GM12878 (cell line): ENCODE data around the gene TBC1D5. TPM values are rescaled to one million over a fixed set of nuclear protein-coding genes. Genes with fewer than 3 reads are reported as not detected.

Experiments used
- ATAC-seq: fragments of 200-7000 bp; cut with Tn5 transposase; 3 replicates; pipeline ENCODE4 v1.9.1; 2020; ENCODE audit warnings: mild to moderate bottlenecking, moderate library complexity
- BruUV-seq: library from RNA; stranded (reverse); fragments of 400-500 nt; replicated peaks from 2 replicates; lab custom pipeline; 2021; lab: Mats Ljungman, UMichigan
- CTCF ChIA-PET: fragments of 300-600 bp; sonication (Branson Sonifier 250); formaldehyde crosslinking; extraction: SDS; loops from one replicate; lab custom pipeline; 2021; ENCODE audit warnings: inconsistent platforms; lab: Yijun Ruan, JAX
- POLR2A ChIA-PET: fragments of 350-600 bp; formaldehyde crosslinking; extraction: SDS; loops from one replicate; lab custom pipeline; 2021; ENCODE audit warnings: inconsistent platforms; lab: Charles Lee
- RAD21 ChIA-PET: fragments of 300-600 bp; sonication (Branson Sonifier 250); formaldehyde crosslinking; loops from one replicate; lab custom pipeline; 2023; ENCODE audit warnings: antibody characterized with exemption; ENCODE audit not compliant: unreplicated experiment; lab: Charles Lee
- SMC1A ChIA-PET: fragments of 300-600 bp; sonication (Branson Sonifier 250); formaldehyde crosslinking; loops from one replicate; lab custom pipeline; 2023; ENCODE audit not compliant: unreplicated experiment, uncharacterized antibody; lab: Charles Lee
- DNase-seq: peaks from one replicate; pipeline ENCODE4 v3.0.0-alpha.2; 2011; ENCODE audit warnings: low read depth, low spot score
- FAIRE-seq: peaks from 3 replicates; lab custom pipeline; 2011; peaks lifted over from hg19 to GRCh38; lab: Jason Lieb, UNC
- H2AFZ ChIP-seq: 2 replicates; pipeline ENCODE4 v1.6.0; 2011; ENCODE audit warnings: low read depth, low read length, control low read depth; ENCODE audit not compliant: control insufficient read depth
- H3K27ac ChIP-seq: 2 replicates; pipeline ENCODE4 v1.5.1; 2011; ENCODE audit warnings: control low read depth; ENCODE audit not compliant: control insufficient read depth, insufficient read depth
- H3K27me3 ChIP-seq, 2 experiments: replicated peaks in 1 of 2; 2 replicates each; pipeline versions ENCODE4 v1.6.0 to v1.6.1; 2011; ENCODE audit warnings: low read length in 1 of 2; ENCODE audit not compliant: control insufficient read depth in 2 of 2, insufficient read depth in 2 of 2
- H3K36me3 ChIP-seq, 2 experiments: 2 replicates each; pipeline ENCODE4 v1.5.1; 2011; ENCODE audit warnings: low read length in 1 of 2; ENCODE audit not compliant: control insufficient read depth in 2 of 2, insufficient read depth in 2 of 2
- H3K4me1 ChIP-seq: 2 replicates; pipeline ENCODE4 v1.6.1; 2011; ENCODE audit warnings: mild to moderate bottlenecking, low read length, moderate library complexity, mixed read lengths; ENCODE audit not compliant: control insufficient read depth, insufficient read depth
- H3K4me2 ChIP-seq: 2 replicates; pipeline ENCODE4 v1.6.0; 2011; ENCODE audit warnings: control low read depth; ENCODE audit not compliant: control insufficient read depth, insufficient read depth
- H3K4me3 ChIP-seq: fragments of 200-600 bp; sonication (generic); 2 replicates; pipeline ENCODE4 v1.5.1; 2016
- H3K79me2 ChIP-seq: 2 replicates; pipeline ENCODE4 v1.6.0; 2011; ENCODE audit warnings: low read length; ENCODE audit not compliant: control insufficient read depth, insufficient read depth
- H3K9ac ChIP-seq: 2 replicates; pipeline ENCODE4 v1.8.0; 2011; ENCODE audit warnings: low read length, control low read depth, mixed read lengths; ENCODE audit not compliant: control insufficient read depth, insufficient read depth
- H3K9me3 ChIP-seq: replicated peaks from 3 replicates; pipeline ENCODE4 v1.5.1; 2011; ENCODE audit warnings: mild to moderate bottlenecking, low read length; ENCODE audit not compliant: control insufficient read depth, insufficient read depth
- H4K20me1 ChIP-seq: 2 replicates; pipeline ENCODE4 v1.6.0; 2011; ENCODE audit not compliant: control insufficient read depth, insufficient read depth
- CBX3 ChIP-seq: fragments of 200-600 bp; sonication (generic); IDR thresholded peaks from 2 replicates; pipeline ENCODE4 v1.6.1; 2016; ENCODE audit warnings: low read depth, borderline replicate concordance
- CEBPZ ChIP-seq: fragments of 150-350 bp; IDR thresholded peaks from 2 replicates; pipeline ENCODE4 v1.6.1; 2016; ENCODE audit warnings: low read depth, low read length
- CHD2 ChIP-seq: IDR thresholded peaks from 2 replicates; pipeline ENCODE4 v1.6.1; 2011; ENCODE audit warnings: low read depth, low read length, improper control_type of control experiment, borderline replicate concordance
- CHD4 ChIP-seq: fragments of 200-600 bp; sonication (generic); IDR thresholded peaks from 2 replicates; pipeline ENCODE4 v1.6.1; 2016; ENCODE audit warnings: mild to moderate bottlenecking
- FOXK2 ChIP-seq: fragments of 450-650 bp; IDR thresholded peaks from 2 replicates; pipeline ENCODE4 v1.6.1; 2017; ENCODE audit warnings: mild to moderate bottlenecking, moderate library complexity
- MTA2 ChIP-seq: fragments of 450-650 bp; IDR thresholded peaks from 2 replicates; pipeline ENCODE4 v1.6.1; 2016; ENCODE audit warnings: low read depth, mild to moderate bottlenecking, moderate library complexity
- NFIC ChIP-seq: IDR thresholded peaks from 2 replicates; pipeline ENCODE4 v1.6.1; 2012; ENCODE audit warnings: low read depth, mild to moderate bottlenecking, inconsistent platforms, low read length, moderate library complexity
- NFYA ChIP-seq: IDR thresholded peaks from 2 replicates; pipeline ENCODE4 v1.6.1; 2011; ENCODE audit warnings: low read depth, mild to moderate bottlenecking, low read length, improper control_type of control experiment, borderline replicate concordance
- RUNX3 ChIP-seq: IDR thresholded peaks from 2 replicates; pipeline ENCODE4 v1.6.1; 2012; ENCODE audit warnings: low read length, inconsistent platforms
- SMC3 ChIP-seq: IDR thresholded peaks from 2 replicates; pipeline ENCODE4 v1.6.1; 2011; ENCODE audit warnings: low read length, improper control_type of control experiment, borderline replicate concordance
- ZBED1 ChIP-seq: IDR thresholded peaks from 2 replicates; pipeline ENCODE4 v1.6.1; 2016; ENCODE audit warnings: borderline replicate concordance
- WGBS: methylation state at CpG from one replicate; pipeline ENCODE4 v1.1.6; 2016; ENCODE audit warnings: low lambda C conversion rate; ENCODE audit not compliant: insufficient replicate concordance, insufficient coverage; ENCODE audit errors: missing lambda C conversion rate; 5-methylcytosine and 5-hydroxymethylcytosine counted together
- in situ Hi-C: fragments of 300-500 bp; cut with MboI; formaldehyde crosslinking; loops from 9 replicates; pipeline ENCODE4 v1.14.3; 2018; ENCODE audit warnings: mixed read lengths
- intact Hi-C: fragments of 100-400 bp; cut with micrococcal nuclease; formaldehyde crosslinking; loops from one replicate; pipeline ENCODE4 v1.14.2; 2022; ENCODE audit not compliant: unreplicated experiment
- polyA plus RNA-seq, 11 experiments: library from polyadenylated mRNA; depleted of rRNA in 4 of 11; unstranded in 6 of 11; stranded (reverse) in 5 of 11; fragments of >200 nt; fragmentation: Nextera tagmentation in 4 of 11; fragmentation: Illumina TruSeq in 1 of 11; extraction: Ambion mirVana in 4 of 11; extraction: Trizol in 1 of 11; gene quantifications; 1 replicate in 1 of 11; 2 replicates in 10 of 11; pipeline versions ENCODE4 v1.2.1 to v1.2.3, GENCODE V29; 2011 to 2016; ENCODE audit warnings: inconsistent platforms in 2 of 11, missing spikeins in 2 of 11, low read depth in 1 of 11
- total RNA-seq, 4 experiments: library from RNA; depleted of rRNA in 3 of 4; stranded (reverse); fragments of >200 nt in 3 of 4; fragmentation: Illumina TruSeq in 1 of 4; extraction: Trizol in 1 of 4; gene quantifications; 2 replicates each; pipeline versions ENCODE4 v1.2.1 to v1.2.3, GENCODE V29; 2013 to 2021
- TF ChIP-seq, protein P1 (sequence below): fragments of 450-650 bp; conservative IDR thresholded peaks from 2 replicates; pipeline ENCODE4 v1.6.1; 2017; ENCODE audit warnings: mild to moderate bottlenecking, moderate library complexity

The TBC1D5 gene
- total and polyA plus RNA-seq, 10 of the 15 experiments (the other 5 are each of a cell fraction or from before 2014, with no cell fraction given) = 5.5 to 61.0 (median 43.8) TPM

DNA sequence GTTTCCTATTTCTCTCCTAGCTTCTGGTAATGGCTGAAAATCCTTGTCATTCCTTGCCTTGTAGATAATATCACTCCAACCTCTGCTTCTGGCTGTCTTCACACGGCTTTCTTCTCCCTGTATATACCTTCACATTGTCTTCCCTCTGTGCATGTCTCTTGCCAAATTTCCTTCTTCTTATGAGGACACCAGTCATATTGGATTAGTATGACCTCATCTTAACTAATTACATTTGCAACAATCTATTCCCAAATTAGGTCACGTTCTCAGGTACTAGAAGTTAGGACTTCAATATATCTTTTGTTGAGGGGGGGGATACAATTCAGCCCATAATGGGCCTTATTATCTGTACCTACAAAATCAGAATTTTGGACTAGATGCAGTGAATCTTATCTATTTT is 440.3 kb downstream of the TBC1D5 start (continued):
- TF ChIP-seq CEBPZ (no peak), MTA2 (no peak), CHD2 (no peak)
- TF ChIP-seq, all 136 proteins: peak for 0

DNA sequence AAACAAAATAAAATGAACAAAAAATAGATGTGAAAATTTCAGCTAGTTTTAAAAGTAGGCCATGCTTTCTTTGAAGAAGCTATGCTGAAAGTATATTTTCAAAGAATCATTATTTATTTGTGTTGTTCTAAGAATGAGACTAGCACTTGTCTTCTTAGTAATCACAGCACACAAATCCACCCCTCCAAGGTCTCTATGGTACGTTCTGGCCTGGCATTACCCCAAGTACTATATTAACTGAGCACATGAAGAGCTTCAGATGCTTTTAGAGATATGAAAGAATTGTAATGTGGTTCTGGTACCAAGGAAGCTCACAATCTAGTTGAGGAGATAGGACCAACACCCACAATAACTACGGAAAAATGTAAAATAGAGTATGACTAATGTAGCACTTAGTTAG is 441.2 kb downstream of the TBC1D5 start:
- H3K27me3 ChIP-seq = no peaks in the 10 kb centered on the region
- H3K27ac ChIP-seq = no peak overlapping the region
- RAD21 ChIA-PET = interaction anchor here (1.1 kb wide), 1 partner anchor 43 kb away, joined by 3 read pairs; no protein-coding TSS in a partner anchor
- no peaks in the 10 kb centered on the region for H4K20me1 ChIP-seq
- H2AFZ ChIP-seq = no peak overlapping the region
- FAIRE-seq = no peak
- no peak for ATAC-seq
- POLR2A ChIA-PET = interaction anchor here (0.6 kb wide), 1 partner anchor 191 kb away, joined by 3 read pairs; no protein-coding TSS in a partner anchor
- no peak overlapping the region for H3K4me3 ChIP-seq
- no peaks in the 10 kb centered on the region for H3K4me1 ChIP-seq
- no peak overlapping the region for H3K9ac ChIP-seq
- SMC1A ChIA-PET = interaction anchor here (0.7 to 1.2 kb wide), 5 partner anchors 8 to 197 kb away, joined by 3 to 5 read pairs (median 3); no protein-coding TSS in a partner anchor
- WGBS = 52% methylated on average over 2 of the region's 2 CpGs
- CTCF ChIA-PET = interaction anchor here (0.6 to 0.8 kb wide), 3 partner anchors 11 to 195 kb away, joined by 3 to 4 read pairs (median 3); no protein-coding TSS in a partner anchor
- DNase-seq = no peak
- intact Hi-C loops = no loop called here
- no peaks in the 10 kb centered on the region for H3K9me3 ChIP-seq
- BruUV-seq = no TSS peak
- in situ Hi-C loops = no loop called here
- TF ChIP-seq CBX3 = no peak
- no peak for TF ChIP-seq RUNX3
- TF ChIP-seq, protein P1, sequence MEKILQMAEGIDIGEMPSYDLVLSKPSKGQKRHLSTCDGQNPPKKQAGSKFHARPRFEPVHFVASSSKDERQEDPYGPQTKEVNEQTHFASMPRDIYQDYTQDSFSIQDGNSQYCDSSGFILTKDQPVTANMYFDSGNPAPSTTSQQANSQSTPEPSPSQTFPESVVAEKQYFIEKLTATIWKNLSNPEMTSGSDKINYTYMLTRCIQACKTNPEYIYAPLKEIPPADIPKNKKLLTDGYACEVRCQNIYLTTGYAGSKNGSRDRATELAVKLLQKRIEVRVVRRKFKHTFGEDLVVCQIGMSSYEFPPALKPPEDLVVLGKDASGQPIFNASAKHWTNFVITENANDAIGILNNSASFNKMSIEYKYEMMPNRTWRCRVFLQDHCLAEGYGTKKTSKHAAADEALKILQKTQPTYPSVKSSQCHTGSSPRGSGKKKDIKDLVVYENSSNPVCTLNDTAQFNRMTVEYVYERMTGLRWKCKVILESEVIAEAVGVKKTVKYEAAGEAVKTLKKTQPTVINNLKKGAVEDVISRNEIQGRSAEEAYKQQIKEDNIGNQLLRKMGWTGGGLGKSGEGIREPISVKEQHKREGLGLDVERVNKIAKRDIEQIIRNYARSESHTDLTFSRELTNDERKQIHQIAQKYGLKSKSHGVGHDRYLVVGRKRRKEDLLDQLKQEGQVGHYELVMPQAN = no peak
- no peak for TF ChIP-seq NFYA
- TF ChIP-seq CEBPZ = no peak
- TF ChIP-seq ZBED1 = no peak
- TF ChIP-seq FOXK2 = no peak
- TF ChIP-seq SMC3 = no peak
- no peak for TF ChIP-seq NFIC
- no peak for TF ChIP-seq CHD4
- no peaks in the 10 kb centered on the region; a peak in 1 of 4 replicates for H3K36me3 ChIP-seq
- H3K4me2 ChIP-seq = no peak overlapping the region
- no peaks in the 10 kb centered on the region for H3K79me2 ChIP-seq
